GM18499 (cell line): Measurements from ENCODE around the gene NOX4.
"Not testable (repeated sequence)": the region's sequence is repeated elsewhere in the genome, so short reads cannot be mapped to it uniquely, and the experiment has no call there.

ENCODE experiments used
- ATAC-seq: cut with Tn5 transposase; IDR thresholded peaks from one replicate; pipeline ENCODE4 v1.9.1; 2021; ENCODE audit warnings: moderate number of reproducible peaks; ENCODE audit not compliant: insufficient read depth, unreplicated experiment

Gene NOX4

GRCh38 chr11:89391654-89392053, 99.5 kb downstream of the NOX4 start:
- ATAC-seq = not testable (repeated sequence)

DNA sequence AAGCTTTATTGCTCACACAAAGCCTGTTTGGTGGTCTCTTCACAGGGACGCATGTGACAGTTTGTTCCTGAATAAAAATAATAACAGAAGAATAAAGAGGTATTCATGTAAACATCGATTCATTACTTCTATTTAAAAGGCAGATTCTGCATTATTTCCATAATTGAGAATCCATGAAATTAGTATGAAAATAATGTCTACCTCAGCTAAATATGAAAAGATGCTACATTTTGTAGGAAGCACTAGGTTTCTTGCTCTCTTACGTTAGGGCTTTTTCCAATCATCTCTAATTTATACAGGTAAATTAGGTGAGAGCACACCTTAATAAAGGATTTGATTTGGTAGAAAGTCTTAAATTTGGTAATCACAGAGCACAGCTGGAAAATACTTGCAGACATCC, 103.7 kb downstream of the NOX4 start:
- not testable (repeated sequence) for ATAC-seq

GRCh38 chr11:89382986-89383385, 108.2 kb downstream of the NOX4 start:
- ATAC-seq = not testable (repeated sequence)

GRCh38 chr11:89381094-89381493, 110.1 kb downstream of the NOX4 start:
- ATAC-seq = no peak

DNA sequence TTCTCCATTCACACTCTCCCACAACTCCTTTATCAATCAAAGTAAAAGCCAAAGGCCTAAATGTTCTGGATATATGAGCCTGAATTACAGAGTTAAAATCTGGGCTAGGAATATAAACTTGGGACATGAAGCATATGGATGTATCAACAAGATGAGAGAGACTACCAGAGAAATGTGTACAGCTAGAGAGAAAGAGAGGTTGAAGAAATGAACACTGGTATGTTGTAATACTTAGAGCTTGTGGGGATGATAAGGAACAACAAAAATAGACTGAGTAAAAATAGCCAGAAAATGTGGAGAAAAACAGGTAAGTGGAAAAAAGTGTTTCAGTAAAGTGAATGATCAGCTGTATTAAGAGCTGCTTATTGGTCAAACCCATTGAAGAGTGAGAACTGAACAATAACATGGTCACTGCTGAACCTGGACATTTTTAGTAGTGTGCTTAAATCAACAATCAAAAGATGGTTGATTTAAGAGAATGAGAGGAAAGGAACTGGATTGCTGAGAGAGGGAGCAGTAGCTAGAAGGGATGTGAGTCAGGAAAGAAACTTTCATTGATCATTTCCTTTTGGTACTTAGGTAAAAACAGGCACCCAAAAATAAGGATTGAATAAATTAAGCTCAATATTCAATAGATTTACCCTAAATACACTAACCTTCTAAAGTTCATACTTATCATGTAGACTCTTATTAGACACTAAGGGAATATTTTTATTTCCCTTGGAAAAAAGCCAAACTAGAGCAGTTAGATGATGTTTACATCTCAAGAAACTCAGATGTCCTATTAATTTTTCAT, 111.0 kb downstream of the NOX4 start:
- ATAC-seq = not testable (repeated sequence)

DNA sequence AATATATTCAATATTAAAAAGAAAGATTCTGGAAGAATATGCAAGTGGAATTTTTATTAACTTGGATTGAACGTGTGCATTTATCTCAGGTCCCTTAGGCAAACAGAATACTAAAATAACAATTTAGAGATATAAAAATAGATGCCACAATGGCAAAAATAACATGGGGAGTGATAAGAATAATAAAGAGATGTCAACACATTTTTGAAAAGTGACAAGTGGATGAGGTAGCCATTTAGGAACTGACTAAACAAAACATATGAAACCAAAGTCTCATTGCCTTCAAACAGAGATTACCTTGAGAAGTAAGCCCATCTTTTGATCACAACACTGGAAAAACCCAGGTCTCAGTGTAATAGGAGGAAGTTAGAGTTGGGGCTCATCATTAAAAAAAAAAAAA, 112.2 kb downstream of the NOX4 start:
- ATAC-seq = not testable (repeated sequence)

DNA sequence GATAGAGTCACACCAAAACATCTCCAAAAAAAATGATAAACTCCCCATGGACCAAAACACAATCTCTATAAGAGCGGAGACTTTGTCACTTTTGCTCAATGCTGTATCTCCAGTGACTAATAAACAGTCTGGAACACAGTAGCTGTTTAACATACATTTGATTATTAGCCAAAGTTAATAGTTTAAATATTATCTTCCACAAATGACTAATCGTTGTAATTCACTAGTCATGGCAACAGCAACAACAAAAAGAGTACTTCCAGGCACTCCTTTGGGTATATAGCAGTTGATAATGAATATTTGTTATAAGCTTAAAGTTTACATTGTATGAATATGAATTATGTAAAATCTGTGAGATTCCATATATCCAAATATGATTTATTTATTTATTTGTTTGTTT, 121.8 kb downstream of the NOX4 start:
- ATAC-seq = not testable (repeated sequence)

GRCh38 chr11:89364856-89365255, 126.3 kb downstream of the NOX4 start:
- not testable (repeated sequence) for ATAC-seq

DNA sequence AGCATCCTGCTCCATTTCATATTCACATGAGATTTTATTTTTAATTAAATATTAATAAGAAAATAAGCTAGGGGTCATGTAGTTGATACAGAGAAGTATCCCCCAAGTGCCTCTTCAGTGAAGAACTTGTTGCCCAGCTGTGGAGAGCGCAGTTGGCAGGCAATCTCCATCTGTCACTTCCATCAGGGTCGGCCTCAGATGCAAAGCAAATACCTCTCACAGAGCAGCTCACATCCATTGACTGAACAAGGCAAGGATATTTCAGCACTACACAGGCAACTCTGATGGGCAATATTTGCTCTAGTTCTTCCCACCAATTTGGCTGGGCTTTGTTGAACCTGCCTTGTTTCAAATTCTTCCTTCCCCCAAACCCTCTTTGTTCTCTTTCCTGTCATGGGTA, 129.4 kb downstream of the NOX4 start:
- ATAC-seq = no peak

DNA sequence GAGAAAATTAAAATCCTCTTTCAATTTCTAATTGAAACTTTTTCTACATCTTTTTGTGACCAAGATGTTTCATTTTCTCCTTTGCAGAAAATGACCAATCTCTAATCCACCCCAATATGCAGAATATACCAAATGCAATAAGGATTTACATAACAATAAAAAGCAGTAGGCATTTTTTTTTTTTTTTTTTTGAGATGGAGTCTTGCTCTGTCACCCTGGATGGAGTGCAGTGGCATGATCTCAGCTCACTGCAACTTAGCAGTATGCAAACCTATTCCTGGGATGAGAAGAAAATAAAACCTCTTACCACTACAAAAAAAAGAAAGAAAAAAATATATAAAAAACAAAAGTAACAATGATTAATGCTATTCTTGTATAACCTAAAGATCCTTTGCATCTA, 132.0 kb downstream of the NOX4 start:
- ATAC-seq = not testable (repeated sequence)

- ATAC-seq = no peak
These were observed 132.4 kb downstream of the NOX4 start for GRCh38 chr11:89358761-89359160.

GRCh38 chr11:89355646-89356045, 135.5 kb downstream of the NOX4 start:
- ATAC-seq = no peak

- not testable (repeated sequence) for ATAC-seq
These were observed 136.7 kb downstream of the NOX4 start for GRCh38 chr11:89354513-89354912.

- ATAC-seq = no peak
These were observed 144.1 kb downstream of the NOX4 start for GRCh38 chr11:89347071-89347470.

DNA sequence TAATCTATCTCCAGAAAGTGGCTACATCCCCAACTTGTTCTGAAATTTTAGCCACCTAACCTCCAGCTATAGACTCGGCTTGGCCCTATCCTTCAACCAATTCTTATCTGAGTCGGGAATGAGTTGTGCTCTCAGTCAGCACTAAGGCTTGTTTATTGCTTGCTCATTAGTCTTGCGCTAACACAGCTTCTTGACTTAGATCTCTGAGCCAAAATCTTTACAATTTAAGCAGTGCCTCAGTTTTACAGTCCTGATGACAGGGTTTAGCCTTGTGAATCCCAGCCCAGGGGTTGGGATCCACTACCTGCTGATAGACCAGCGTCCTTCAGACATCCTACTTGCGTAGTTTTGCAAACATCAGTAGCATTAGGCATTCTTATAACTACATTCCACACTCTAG, 144.6 kb downstream of the NOX4 start:
- no peak for ATAC-seq

- ATAC-seq = not testable (repeated sequence)
These were observed 148.1 kb downstream of the NOX4 start for GRCh38 chr11:89342880-89343572.

DNA sequence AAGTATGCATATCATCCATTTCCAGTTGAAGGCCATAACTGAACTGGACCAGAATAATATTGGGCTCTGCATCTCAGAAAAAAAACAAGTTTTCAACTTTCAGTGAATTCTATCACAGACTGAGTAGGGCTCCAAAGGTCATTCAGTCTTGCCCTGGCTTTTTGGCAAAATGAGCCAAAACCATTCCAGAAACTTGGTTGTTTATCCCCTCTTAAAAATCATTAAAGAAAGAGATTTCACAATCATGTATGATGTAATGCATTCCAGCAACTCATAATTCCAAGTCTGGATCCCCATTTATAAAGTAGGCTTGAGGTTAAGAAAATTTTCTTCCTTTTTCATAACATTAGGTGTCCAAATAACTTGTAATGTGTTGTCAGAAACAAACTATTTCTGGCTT, 150.7 kb downstream of the NOX4 start:
- not testable (repeated sequence) for ATAC-seq

DNA sequence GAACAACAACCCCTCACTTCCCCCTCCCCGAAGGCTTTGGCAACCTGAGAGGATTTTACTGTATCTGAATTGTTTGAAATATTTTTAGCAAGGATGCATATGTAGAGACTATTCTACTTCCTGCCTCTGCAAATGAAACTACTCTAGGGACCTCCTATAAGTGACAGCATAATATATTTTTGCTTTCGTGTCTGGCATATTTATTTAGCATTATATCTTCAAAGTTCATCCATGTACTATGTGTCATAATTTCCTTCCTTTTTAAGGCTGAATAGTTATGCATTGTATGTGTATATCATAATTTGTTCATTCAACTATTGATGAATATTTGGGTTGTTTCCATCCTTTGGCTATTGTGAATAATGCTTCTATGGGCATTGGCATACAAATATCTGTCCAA, 153.1 kb downstream of the NOX4 start:
- not testable (repeated sequence) for ATAC-seq

GRCh38 chr11:89337100-89337650, 154.0 kb downstream of the NOX4 start:
- ATAC-seq = not testable (repeated sequence)

DNA sequence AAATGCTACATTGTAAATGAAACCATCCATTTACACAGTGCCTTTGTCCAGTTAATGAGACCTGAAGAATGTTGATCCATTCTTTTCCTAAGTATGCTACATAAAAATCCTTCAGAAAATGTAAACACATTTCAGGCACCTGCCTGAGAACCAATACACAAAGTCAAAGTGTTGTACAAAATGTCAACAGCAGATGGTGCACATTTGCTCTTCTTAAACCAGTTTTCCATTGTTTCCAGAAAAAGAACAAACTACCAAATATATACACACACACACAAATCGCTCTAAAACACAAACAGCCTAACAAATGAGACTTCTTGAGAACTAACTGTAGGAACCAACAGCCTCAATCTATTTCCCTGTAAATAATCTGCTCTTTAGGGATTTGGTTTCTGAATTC, 157.5 kb downstream of the NOX4 start:
- not testable (repeated sequence) for ATAC-seq

- not testable (repeated sequence) for ATAC-seq
These were observed 159.2 kb downstream of the NOX4 start for GRCh38 chr11:89331940-89332339.
